ENCODE results near the gene DMRT1.
"Not testable (repeated sequence)": the region's sequence is repeated elsewhere in the genome, so short reads cannot be mapped to it uniquely, and the experiment has no call there.

Gene DMRT1

GRCh38 chr9:972501-973294, 131.2 kb downstream of the DMRT1 start:
- no peak for DNase-seq

GRCh38 chr9:973295-973834, 131.9 kb downstream of the DMRT1 start:
- DNase-seq, result no peak

- DNase-seq, result no peak
These were observed 132.8 kb downstream of the DMRT1 start for GRCh38 chr9:974031-974995.

- DNase-seq, result no peak
These were observed 133.7 kb downstream of the DMRT1 start for GRCh38 chr9:974996-975739.

- no peak for DNase-seq
These were observed 134.3 kb downstream of the DMRT1 start for GRCh38 chr9:975740-976257.

- peak; percentile 15 for DNase-seq
These were observed 134.9 kb downstream of the DMRT1 start, which contains the start of gene DMRT3 for GRCh38 chr9:976258-976942. DMRT3 (plus strand) TSS chr9:976655; CDS start chr9:977002, 347 bp downstream.

- peak; percentile 23 for DNase-seq
These were observed 135.7 kb downstream of the DMRT1 start for GRCh38 chr9:976943-977837.

GRCh38 chr9:977838-978830, 136.6 kb downstream of the DMRT1 start:
- no peak for DNase-seq

- DNase-seq, result no peak
These were observed 138.5 kb downstream of the DMRT1 start for GRCh38 chr9:979983-980382.

GRCh38 chr9:980640-981039, 139.1 kb downstream of the DMRT1 start:
- DNase-seq, result no peak

- DNase-seq, result no peak
These were observed 140.0 kb downstream of the DMRT1 start for GRCh38 chr9:981491-981898.

GRCh38 chr9:982394-983230, 141.1 kb downstream of the DMRT1 start:
- no peak for DNase-seq

GRCh38 chr9:994005-994404, 152.5 kb downstream of the DMRT1 start:
- no peak for DNase-seq

- DNase-seq, result no peak
These were observed 153.7 kb downstream of the DMRT1 start for GRCh38 chr9:995192-995591.

- DNase-seq, result no peak
These were observed 154.3 kb downstream of the DMRT1 start for GRCh38 chr9:995781-996180.

GRCh38 chr9:998299-999110, 157.0 kb downstream of the DMRT1 start:
- not testable (repeated sequence) for DNase-seq

GRCh38 chr9:1001838-1002237, 160.3 kb downstream of the DMRT1 start:
- DNase-seq, result no peak

GRCh38 chr9:1002678-1003077, 161.2 kb downstream of the DMRT1 start:
- no peak for DNase-seq

Data from DMS79 treated with DMSO at 0.1 percent for 48 hours (cell line).